Transverse colon (tissue), 4 donors: Measurements from ENCODE around the gene KRTAP10-10. TPM values are rescaled to one million over a fixed set of nuclear protein-coding genes. Genes with fewer than 3 reads are reported as not detected.

Experiments
- DNase-seq: peaks from one replicate; pipeline ENCODE4 v3.0.0-alpha.2; 2019
- H3K27ac ChIP-seq, 4 donors: fragments of 200-600 bp; sonication (generic); 2 replicates each; pipeline ENCODE4 v1.5.1; 2016 to 2018; ENCODE audit warnings: inconsistent platforms in 4 of 4
- H3K27me3 ChIP-seq: fragments of 200-600 bp; sonication (generic); 2 replicates; pipeline ENCODE4 v1.5.1; 2017; ENCODE audit warnings: inconsistent platforms
- H3K36me3 ChIP-seq, 4 donors: fragments of 200-600 bp; sonication (generic); 2 replicates each; pipeline ENCODE4 v1.5.1; 2017 to 2019; ENCODE audit warnings: inconsistent platforms in 4 of 4
- H3K4me1 ChIP-seq, 4 donors: fragments of 200-600 bp; sonication (generic); 2 replicates each; pipeline ENCODE4 v1.5.1; 2017 to 2020; ENCODE audit warnings: inconsistent platforms in 4 of 4
- H3K4me3 ChIP-seq, 4 donors: fragments of 200-600 bp; sonication (generic); 1 replicate in 1 of 4; 2 replicates in 3 of 4; pipeline versions ENCODE4 v1.5.1 to v1.6.1; 2017 to 2019; ENCODE audit warnings: inconsistent platforms in 4 of 4
- H3K9me3 ChIP-seq, 2 donors: fragments of 200-600 bp; sonication (generic); 2 replicates each; pipeline ENCODE4 v1.5.1; 2017 to 2019; ENCODE audit warnings: inconsistent platforms in 2 of 2
- CTCF ChIP-seq, 5 experiments: fragments of 200-600 bp in 3 of 5; fragments of 450-650 bp in 2 of 5; sonication (generic) in 3 of 5; IDR thresholded peaks; 1 replicate in 2 of 5; 2 replicates in 3 of 5; pipeline ENCODE4 v1.5.1; 2016 to 2017; ENCODE audit warnings: antibody characterized with exemption in 5 of 5, inconsistent platforms in 3 of 5, mild to moderate bottlenecking in 2 of 5, moderate library complexity in 1 of 5
- EP300 ChIP-seq: sonication (generic); formaldehyde crosslinking; IDR thresholded peaks from one replicate; pipeline ENCODE4 v1.6.1; 2017; ENCODE audit warnings: antibody characterized with exemption, low read depth
- POLR2A ChIP-seq: fragments of 450-650 bp; IDR thresholded peaks from one replicate; pipeline ENCODE4 v1.6.1; 2016; ENCODE audit warnings: antibody characterized with exemption, mild to moderate bottlenecking, moderate library complexity
- POLR2AphosphoS5 ChIP-seq, 3 donors: sonication (generic); formaldehyde crosslinking; IDR thresholded peaks; one replicate each; pipeline ENCODE4 v1.6.1; 2016; ENCODE audit warnings: antibody characterized with exemption in 3 of 3
- WGBS, 2 donors: methylation state at CpG; one replicate each; pipeline ENCODE4 v1.1.5; 2018; ENCODE audit warnings: low coverage in 1 of 2; 5-methylcytosine and 5-hydroxymethylcytosine counted together
- in situ Hi-C, 4 donors: fragments of 200-750 bp; cut with MboI; loops; one replicate each; pipeline versions ENCODE4 v1.15.0 to v1.15.1; 2017; ENCODE audit warnings: low sequenced_read_pairs in 3 of 4, low pct_ligation_motif_present in 1 of 4, low pct_unique_long_range_greater_than_20kb in 1 of 4
- intact Hi-C: fragments of 100-400 bp; cut with DNase I; formaldehyde crosslinking; loops from one replicate; pipeline ENCODE4 v1.15.1; 2023; ENCODE audit warnings: low total_unique reads
- total RNA-seq, 4 donors: library from RNA; depleted of rRNA; stranded (reverse); fragments of >200 nt; gene quantifications; one replicate each; pipeline ENCODE4 v1.1.0, GENCODE V29; 2016

The KRTAP10-10 gene
- total RNA-seq, 4 donors from 2014 or later: not detected

GRCh38 chr21:44612029-44612486, 25.1 kb upstream of the KRTAP10-10 start, which contains the start of gene KRTAP10-8:
TSS of gene KRTAP10-8 (plus strand) at chr21:44612079. CDS start at chr21:44612101, 22 bp downstream.
- Histone ChIP-seq H3K36me3 (no peaks in the 10 kb centered on the region), H3K9me3 (peaks cover 0 to 10% of the 10 kb centered on the region in 2 donors), H3K4me1 (no peaks in the 10 kb centered on the region), H3K27me3 (peaks cover 7% of the 10 kb centered on the region), H3K27ac (no peak within 1 kb of the TSS), H3K4me3 (no peak within 1 kb of the TSS)
- intact Hi-C loops: no loop called here
- DNase-seq: no peak
- in situ Hi-C loops: no loop called here
- WGBS, 2 donors: 71% methylated on average over 8 of the region's 8 CpGs; no CpG with 5 or more reads in 1 of the 2 donors
- TF ChIP-seq CTCF (IDR thresholded peaks at IDR 0.05) (no peak), EP300 (no peak), POLR2A (no peak), POLR2AphosphoS5 (IDR thresholded peaks at IDR 0.05) (no peak)

- H3K4me1 ChIP-seq: no peaks in the 10 kb centered on the region
- intact Hi-C loops (no loop called here), in situ Hi-C loops (no loop called here)
- TF ChIP-seq CTCF (IDR thresholded peaks at IDR 0.05): no peak
- no peak for TF ChIP-seq POLR2AphosphoS5 (IDR thresholded peaks at IDR 0.05)
- H3K9me3 ChIP-seq: peaks cover 0 to 10% of the 10 kb centered on the region in 2 donors
- H3K36me3 ChIP-seq: no peaks in the 10 kb centered on the region
- H3K27me3 ChIP-seq: peaks cover 6% of the 10 kb centered on the region
- H3K4me3 ChIP-seq: no peak overlapping the region
- no peak for DNase-seq
- no peak overlapping the region for H3K27ac ChIP-seq
- 80 to 85% methylated on average over 3 to 13 of the region's 13 CpGs for WGBS, 2 donors
These were observed 24.4 kb upstream of the KRTAP10-10 start for GRCh38 chr21:44612669-44613229.

- Histone ChIP-seq H3K4me3 (no peak overlapping the region), H3K36me3 (no peaks in the 10 kb centered on the region), H3K4me1 (peaks cover 0 to under 1% (median 0%) of the 10 kb centered on the region in 4 donors), H3K9me3 (peaks cover 0 to 10% of the 10 kb centered on the region in 2 donors), H3K27me3 (no peaks in the 10 kb centered on the region), H3K27ac (no peak overlapping the region)
- intact Hi-C loops (no loop called here), in situ Hi-C loops (no loop called here)
- DNase-seq: no peak
- TF ChIP-seq CTCF (IDR thresholded peaks at IDR 0.05): no peak
- TF ChIP-seq EP300: no peak
- TF ChIP-seq POLR2AphosphoS5 (IDR thresholded peaks at IDR 0.05): no peak
- no peak for TF ChIP-seq POLR2A
- 90 to 100% methylated on average over 4 to 26 of the region's 26 CpGs for WGBS, 2 donors
These were observed 23.6 kb upstream of the KRTAP10-10 start for GRCh38 chr21:44613386-44614155.

GRCh38 chr21:44614161-44614631, 23.0 kb upstream of the KRTAP10-10 start:
- WGBS, 2 donors: 77% methylated on average over 18 of the region's 20 CpGs; no CpG with 5 or more reads in 1 of the 2 donors
- intact Hi-C loops: no loop called here
- H3K9me3 ChIP-seq: peaks cover 0 to 10% of the 10 kb centered on the region in 2 donors

More at GRCh38 chr21:44614161-44614631, 23.0 kb upstream of the KRTAP10-10 start:
- Histone ChIP-seq H3K27ac (no peak overlapping the region), H3K4me3 (no peak overlapping the region), H3K4me1 (peaks cover 0 to 3% (median 0%) of the 10 kb centered on the region in 4 donors), H3K36me3 (no peaks in the 10 kb centered on the region), H3K27me3 (no peaks in the 10 kb centered on the region)
- DNase-seq: no peak
- TF ChIP-seq POLR2A (no peak), POLR2AphosphoS5 (IDR thresholded peaks at IDR 0.05) (no peak), EP300 (no peak), CTCF (IDR thresholded peaks at IDR 0.05) (no peak)
- in situ Hi-C loops: no loop called here
